HepG2 (cell line): ENCODE results near the gene SURF1. TPM values are rescaled to one million over a fixed set of nuclear protein-coding genes. Genes with fewer than 3 reads are reported as not detected.

Experiments
- CC2D1A ChIP-seq: sonication (generic); formaldehyde crosslinking; IDR thresholded peaks from 2 replicates; pipeline ENCODE4 v1.8.1; 2023; ENCODE audit warnings: mild to moderate bottlenecking, missing genetic modification reagents
- CHCHD3 ChIP-seq: sonication (generic); formaldehyde crosslinking; IDR thresholded peaks from 2 replicates; pipeline ENCODE4 v1.8.0; 2022; ENCODE audit warnings: mild to moderate bottlenecking, missing genetic modification reagents, moderate library complexity
- EED ChIP-seq: sonication (generic); formaldehyde crosslinking; IDR thresholded peaks from 2 replicates; pipeline ENCODE4 v1.5.0; 2020; ENCODE audit warnings: mild to moderate bottlenecking, missing genetic modification reagents
- FOXJ3 ChIP-seq: sonication (generic); formaldehyde crosslinking; IDR thresholded peaks from 2 replicates; pipeline ENCODE4 v1.4.0; 2020; ENCODE audit warnings: missing genetic modification reagents, mild to moderate bottlenecking, borderline replicate concordance
- KDM5A ChIP-seq: fragments of 200-600 bp; sonication (generic); IDR thresholded peaks from 2 replicates; pipeline ENCODE4 v1.7.0; 2018; ENCODE audit warnings: antibody characterized with exemption, mild to moderate bottlenecking, low read length, borderline replicate concordance
- MEF2D ChIP-seq: sonication (generic); formaldehyde crosslinking; IDR thresholded peaks from 2 replicates; pipeline ENCODE4 v1.5.1; 2020; ENCODE audit warnings: mild to moderate bottlenecking, missing genetic modification reagents
- MIER3 ChIP-seq: IDR thresholded peaks from 2 replicates; pipeline ENCODE4 v1.6.1; 2016; ENCODE audit warnings: missing compliant biosample characterization, borderline replicate concordance
- NAIF1 ChIP-seq: sonication (generic); formaldehyde crosslinking; IDR thresholded peaks from 2 replicates; pipeline ENCODE4 v1.5.0; 2020; ENCODE audit warnings: mild to moderate bottlenecking, missing genetic modification reagents, borderline replicate concordance
- NR1H2 ChIP-seq: sonication (generic); formaldehyde crosslinking; IDR thresholded peaks from 2 replicates; pipeline ENCODE4 v1.8.1; 2022; ENCODE audit warnings: low read depth, missing genetic modification reagents, borderline replicate concordance
- PCBP1 ChIP-seq: fragments of 200-400 bp; formaldehyde crosslinking; IDR thresholded peaks from 2 replicates; pipeline ENCODE4 v1.6.1; 2017; ENCODE audit warnings: mild to moderate bottlenecking, low read depth, low read length, borderline replicate concordance
- POLR2AphosphoS5 ChIP-seq: IDR thresholded peaks from 2 replicates; pipeline ENCODE4 v1.6.1; 2012; ENCODE audit warnings: low read depth, low read length
- SETDB1 ChIP-seq: sonication (generic); formaldehyde crosslinking; IDR thresholded peaks from 2 replicates; pipeline ENCODE4 v1.5.1; 2020; ENCODE audit warnings: missing genetic modification reagents, mild to moderate bottlenecking, borderline replicate concordance
- SIX4 ChIP-seq: sonication (generic); formaldehyde crosslinking; IDR thresholded peaks from 2 replicates; pipeline ENCODE4 v1.4.0; 2020; ENCODE audit warnings: missing genetic modification reagents
- SKI ChIP-seq: fragments of 450-650 bp; IDR thresholded peaks from one replicate; pipeline ENCODE4 v1.6.1; 2018; ENCODE audit warnings: mild to moderate bottlenecking; ENCODE audit not compliant: partially characterized antibody
- SRSF1 ChIP-seq: fragments of 200-400 bp; formaldehyde crosslinking; optimal IDR thresholded peaks from 2 replicates; pipeline ENCODE3; 2017; ENCODE audit warnings: mild to moderate bottlenecking, low read depth, low read length, moderate library complexity
- SSRP1 ChIP-seq: IDR thresholded peaks from 2 replicates; pipeline ENCODE4 v1.6.1; 2016; ENCODE audit warnings: control low read depth
- ZFY ChIP-seq: sonication (generic); formaldehyde crosslinking; IDR thresholded peaks from 2 replicates; pipeline ENCODE4 v1.4.0; 2020; ENCODE audit warnings: missing genetic modification reagents
- ZNF124 ChIP-seq: sonication (generic); formaldehyde crosslinking; IDR thresholded peaks from 2 replicates; pipeline ENCODE4 v1.4.0; 2020; ENCODE audit warnings: missing genetic modification reagents
- ZNF235 ChIP-seq: sonication (generic); formaldehyde crosslinking; IDR thresholded peaks from 2 replicates; pipeline ENCODE4 v1.8.1; 2023; ENCODE audit warnings: mild to moderate bottlenecking, missing genetic modification reagents, borderline replicate concordance
- ZNF557 ChIP-seq: sonication (generic); formaldehyde crosslinking; IDR thresholded peaks from 2 replicates; pipeline ENCODE4 v1.4.0; 2020; ENCODE audit warnings: missing genetic modification reagents
- ZNF761 ChIP-seq: sonication (generic); formaldehyde crosslinking; conservative IDR thresholded peaks from 2 replicates; pipeline ENCODE4 v1.4.0; 2020; ENCODE audit warnings: mild to moderate bottlenecking, missing genetic modification reagents
- ZNF788 ChIP-seq: sonication (generic); formaldehyde crosslinking; IDR thresholded peaks from 2 replicates; pipeline ENCODE4 v1.5.0; 2020; ENCODE audit warnings: mild to moderate bottlenecking, missing genetic modification reagents, borderline replicate concordance
- polyA plus RNA-seq, 8 experiments: library from polyadenylated mRNA; depleted of rRNA in 3 of 8; stranded (reverse) in 7 of 8; unstranded in 1 of 8; fragments of >200 nt; fragmentation: Illumina TruSeq in 4 of 8; extraction: Trizol in 4 of 8; gene quantifications; 2 replicates each; pipeline versions ENCODE4 v1.2.1 to v1.2.3, GENCODE V29; 2011 to 2016; ENCODE audit warnings: low read depth in 4 of 8, missing spikeins in 1 of 8, mixed read lengths in 1 of 8; ENCODE audit not compliant: insufficient read depth in 1 of 8
- total RNA-seq, 5 experiments: library from RNA; depleted of rRNA; stranded (reverse); fragments of >200 nt; fragmentation: Illumina TruSeq; extraction: Trizol; gene quantifications; 2 replicates each; pipeline ENCODE4 v1.2.3, GENCODE V29; 2016; ENCODE audit warnings: low read depth in 1 of 5
- TF ChIP-seq, protein P1 (sequence below), 2 experiments: sonication (generic) in 1 of 2; formaldehyde crosslinking in 1 of 2; IDR thresholded peaks; 2 replicates each; pipeline versions ENCODE4 v1.6.1 to v1.9.0; 2014 to 2022; ENCODE audit warnings: antibody characterized with exemption in 1 of 2, borderline replicate concordance in 1 of 2, inconsistent platforms in 1 of 2, low read depth in 1 of 2, missing genetic modification reagents in 1 of 2
- TF ChIP-seq, protein P2 (sequence below): sonication (generic); formaldehyde crosslinking; IDR thresholded peaks from 2 replicates; pipeline ENCODE4 v1.5.0; 2020; ENCODE audit warnings: missing genetic modification reagents, mild to moderate bottlenecking, borderline replicate concordance
- TF ChIP-seq, protein P3 (sequence below): sonication (generic); formaldehyde crosslinking; IDR thresholded peaks from 2 replicates; pipeline ENCODE4 v1.4.0; 2020; ENCODE audit warnings: mild to moderate bottlenecking, missing genetic modification reagents

The SURF1 gene
- total and polyA plus RNA-seq, 2 of the 13 experiments (the other 11 are each of a cell fraction or from before 2014, with no cell fraction given) = 17.8 to 40.7 TPM

DNA sequence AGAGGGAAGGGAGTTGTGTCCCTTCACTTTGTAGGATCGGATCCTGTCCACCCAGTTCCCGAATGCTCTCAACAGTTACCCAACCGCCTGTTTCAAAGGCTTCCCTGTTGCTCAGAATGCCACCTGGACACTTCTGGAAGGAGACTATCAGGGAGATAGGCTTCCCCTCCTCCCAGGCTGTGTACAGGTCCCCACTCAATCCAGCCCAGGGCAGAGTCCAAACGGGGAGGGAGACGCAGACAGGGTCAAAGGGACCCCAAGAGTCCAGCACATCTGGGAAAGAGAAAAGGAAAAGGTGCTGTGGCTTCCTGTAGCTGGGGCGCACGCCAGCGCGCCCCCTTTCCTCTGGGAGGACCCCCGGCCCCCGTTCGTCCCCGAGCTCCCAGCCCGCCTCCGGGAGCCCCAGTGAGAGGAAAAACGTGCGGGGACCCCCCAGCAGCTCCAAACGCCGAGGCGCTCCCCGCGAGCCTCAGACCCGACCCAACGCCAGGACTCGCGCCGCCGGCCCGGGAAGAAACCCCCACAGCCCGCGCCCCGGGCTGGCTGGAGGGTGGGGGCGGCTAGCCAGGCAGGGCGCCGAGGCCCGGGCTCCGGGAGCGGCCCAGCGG, 18.9 kb upstream of the SURF1 start (continued):
- TF ChIP-seq CC2D1A (CRISPR knock-in tag) (no peak), MIER3 (no peak; the same call in 1 of the 2 replicates), MEF2D (CRISPR knock-in tag) (no peak), PCBP1 (no peak), NAIF1 (CRISPR knock-in tag) (no peak), ZNF557 (CRISPR knock-in tag) (no peak), SSRP1 (CRISPR knock-in tag) (no peak), SIX4 (no peak), FOXJ3 (CRISPR knock-in tag) (0 out of 2 replicates have a peak, but pooled peaks have one; percentile 32), SETDB1 (CRISPR knock-in tag) (no peak), ZNF761 (CRISPR knock-in tag) (no peak), EED (CRISPR knock-in tag) (no peak), CHCHD3 (no peak), ZNF124 (CRISPR knock-in tag) (no peak), SKI (peak; percentile 46), SRSF1 (no peak), KDM5A (peak; percentile 74; the same call in 1 of the 2 replicates), ZFY (no peak), NR1H2 (CRISPR knock-in tag) (no peak), POLR2AphosphoS5 (peak; percentile 69), ZNF788 (CRISPR knock-in tag) (peak; percentile 51; the same call in 1 of the 2 replicates), ZNF235 (no peak)
- TF ChIP-seq, protein P1, sequence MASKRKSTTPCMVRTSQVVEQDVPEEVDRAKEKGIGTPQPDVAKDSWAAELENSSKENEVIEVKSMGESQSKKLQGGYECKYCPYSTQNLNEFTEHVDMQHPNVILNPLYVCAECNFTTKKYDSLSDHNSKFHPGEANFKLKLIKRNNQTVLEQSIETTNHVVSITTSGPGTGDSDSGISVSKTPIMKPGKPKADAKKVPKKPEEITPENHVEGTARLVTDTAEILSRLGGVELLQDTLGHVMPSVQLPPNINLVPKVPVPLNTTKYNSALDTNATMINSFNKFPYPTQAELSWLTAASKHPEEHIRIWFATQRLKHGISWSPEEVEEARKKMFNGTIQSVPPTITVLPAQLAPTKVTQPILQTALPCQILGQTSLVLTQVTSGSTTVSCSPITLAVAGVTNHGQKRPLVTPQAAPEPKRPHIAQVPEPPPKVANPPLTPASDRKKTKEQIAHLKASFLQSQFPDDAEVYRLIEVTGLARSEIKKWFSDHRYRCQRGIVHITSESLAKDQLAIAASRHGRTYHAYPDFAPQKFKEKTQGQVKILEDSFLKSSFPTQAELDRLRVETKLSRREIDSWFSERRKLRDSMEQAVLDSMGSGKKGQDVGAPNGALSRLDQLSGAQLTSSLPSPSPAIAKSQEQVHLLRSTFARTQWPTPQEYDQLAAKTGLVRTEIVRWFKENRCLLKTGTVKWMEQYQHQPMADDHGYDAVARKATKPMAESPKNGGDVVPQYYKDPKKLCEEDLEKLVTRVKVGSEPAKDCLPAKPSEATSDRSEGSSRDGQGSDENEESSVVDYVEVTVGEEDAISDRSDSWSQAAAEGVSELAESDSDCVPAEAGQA (IDR thresholded peaks at IDR 0.05; ENCODE audit: low read depth) = no peak
- TF ChIP-seq, protein P1 (CRISPR knock-in tag; IDR thresholded peaks at IDR 0.05; ENCODE audit: borderline replicate concordance) = peak; percentile 12; the same call in 1 of the 2 replicates
- TF ChIP-seq, protein P2, sequence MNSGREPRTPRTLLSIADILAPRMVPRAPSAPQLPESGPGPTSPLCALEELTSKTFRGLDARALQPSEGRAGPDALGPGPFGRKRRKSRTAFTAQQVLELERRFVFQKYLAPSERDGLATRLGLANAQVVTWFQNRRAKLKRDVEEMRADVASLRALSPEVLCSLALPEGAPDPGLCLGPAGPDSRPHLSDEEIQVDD (CRISPR knock-in tag) = no peak
- TF ChIP-seq, protein P3, sequence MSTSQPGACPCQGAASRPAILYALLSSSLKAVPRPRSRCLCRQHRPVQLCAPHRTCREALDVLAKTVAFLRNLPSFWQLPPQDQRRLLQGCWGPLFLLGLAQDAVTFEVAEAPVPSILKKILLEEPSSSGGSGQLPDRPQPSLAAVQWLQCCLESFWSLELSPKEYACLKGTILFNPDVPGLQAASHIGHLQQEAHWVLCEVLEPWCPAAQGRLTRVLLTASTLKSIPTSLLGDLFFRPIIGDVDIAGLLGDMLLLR (CRISPR knock-in tag) = no peak
